IPS-18a (cell line): ENCODE measurements around the gene PRPF4.

Source experiments
- H3K27ac ChIP-seq: one replicate; pipeline ENCODE4 v1.5.1; 2013; ENCODE audit warnings: low read length
- H3K27me3 ChIP-seq: one replicate; pipeline ENCODE4 v1.6.1; 2013; ENCODE audit warnings: mild to moderate bottlenecking, low read length; ENCODE audit not compliant: control insufficient read depth, insufficient read depth
- H3K36me3 ChIP-seq: one replicate; pipeline ENCODE4 v1.6.1; 2013; ENCODE audit warnings: low read depth, low read length; ENCODE audit not compliant: control insufficient read depth
- H3K4me1 ChIP-seq: one replicate; pipeline ENCODE4 v1.6.1; 2013; ENCODE audit warnings: low read depth, low read length; ENCODE audit not compliant: control insufficient read depth
- H3K4me3 ChIP-seq: one replicate; pipeline ENCODE4 v1.5.1; 2013; ENCODE audit warnings: low read length
- H3K9ac ChIP-seq: one replicate; pipeline ENCODE4 v1.6.1; 2013; ENCODE audit warnings: mild to moderate bottlenecking, low read length, moderate library complexity
- H3K9me3 ChIP-seq: one replicate; pipeline ENCODE4 v1.6.1; 2013; ENCODE audit warnings: low read depth, low read length; ENCODE audit not compliant: control insufficient read depth

PRPF4 gene

GRCh38 chr9:113319054-113319453, 43.6 kb downstream of the PRPF4 start:
- H3K27me3 ChIP-seq, result no peaks in the 10 kb centered on the region
- H3K9me3 ChIP-seq, result no peaks in the 10 kb centered on the region
- H3K9ac ChIP-seq, result no peak overlapping the region
- H3K27ac ChIP-seq, result no peak overlapping the region
- H3K4me1 ChIP-seq, result no peaks in the 10 kb centered on the region
- H3K4me3 ChIP-seq, result no peak overlapping the region
- H3K36me3 ChIP-seq, result no peaks in the 10 kb centered on the region

GRCh38 chr9:113320051-113320450, 44.6 kb downstream of the PRPF4 start:
- Histone ChIP-seq H3K4me1 (no peaks in the 10 kb centered on the region), H3K27ac (no peak overlapping the region), H3K27me3 (no peaks in the 10 kb centered on the region), H3K36me3 (no peaks in the 10 kb centered on the region), H3K9me3 (no peaks in the 10 kb centered on the region), H3K4me3 (no peak overlapping the region), H3K9ac (no peak overlapping the region)

GRCh38 chr9:113322671-113323070, 47.2 kb downstream of the PRPF4 start:
- H3K9ac ChIP-seq, result no peak overlapping the region
- H3K4me1 ChIP-seq, result no peaks in the 10 kb centered on the region
- no peaks in the 10 kb centered on the region for H3K9me3 ChIP-seq
- no peaks in the 10 kb centered on the region for H3K27me3 ChIP-seq
- H3K27ac ChIP-seq, result no peak overlapping the region
- H3K4me3 ChIP-seq, result no peak overlapping the region
- H3K36me3 ChIP-seq, result no peaks in the 10 kb centered on the region

GRCh38 chr9:113326230-113326629, 50.8 kb downstream of the PRPF4 start:
- H3K27ac ChIP-seq, result no peak overlapping the region

DNA sequence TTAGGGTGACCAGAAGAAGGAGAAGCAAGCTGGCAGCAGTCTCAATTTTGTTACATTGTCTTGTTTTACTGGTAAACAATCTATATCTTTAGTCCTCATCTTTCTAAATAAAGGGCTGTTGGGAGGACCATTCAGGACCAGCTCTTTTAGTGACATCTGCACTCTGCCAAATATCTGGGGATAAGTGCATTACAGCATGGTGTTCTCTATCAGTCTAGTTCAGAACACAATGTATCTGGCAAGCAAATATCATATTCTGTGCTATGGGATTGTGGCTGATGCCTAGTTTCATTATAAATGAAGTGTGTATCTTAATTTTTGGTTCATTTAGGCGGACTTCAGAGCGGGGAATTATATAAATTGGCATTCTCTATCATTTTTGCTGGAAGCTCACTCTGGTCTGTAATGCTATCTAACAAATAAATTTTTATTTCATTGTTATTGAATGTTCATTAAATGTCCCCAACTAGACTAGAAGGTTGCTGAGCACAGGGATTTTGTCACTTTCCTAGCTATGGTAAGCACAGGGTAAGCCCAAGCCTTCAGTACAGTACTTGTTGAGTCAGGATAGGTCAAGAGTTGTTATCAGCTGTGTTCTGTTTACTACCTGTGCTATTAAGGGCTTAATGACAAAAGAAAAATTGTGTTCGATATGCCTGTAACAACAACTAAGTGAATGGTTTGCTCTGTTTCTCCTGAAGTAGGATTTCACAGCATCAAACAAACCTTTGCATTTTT, 52.8 kb downstream of the PRPF4 start:
- Histone ChIP-seq H3K9ac (no peak overlapping the region), H3K4me3 (no peak overlapping the region), H3K27ac (no peak overlapping the region), H3K36me3 (no peaks in the 10 kb centered on the region), H3K4me1 (no peaks in the 10 kb centered on the region), H3K27me3 (no peaks in the 10 kb centered on the region), H3K9me3 (no peaks in the 10 kb centered on the region)

More at GRCh38 chr9:113326230-113326629, 50.8 kb downstream of the PRPF4 start:
- no peaks in the 10 kb centered on the region for H3K36me3 ChIP-seq
- no peaks in the 10 kb centered on the region for H3K27me3 ChIP-seq
- no peaks in the 10 kb centered on the region for H3K4me1 ChIP-seq
- no peak overlapping the region for H3K4me3 ChIP-seq
- no peaks in the 10 kb centered on the region for H3K9me3 ChIP-seq
- H3K9ac ChIP-seq, result no peak overlapping the region

DNA sequence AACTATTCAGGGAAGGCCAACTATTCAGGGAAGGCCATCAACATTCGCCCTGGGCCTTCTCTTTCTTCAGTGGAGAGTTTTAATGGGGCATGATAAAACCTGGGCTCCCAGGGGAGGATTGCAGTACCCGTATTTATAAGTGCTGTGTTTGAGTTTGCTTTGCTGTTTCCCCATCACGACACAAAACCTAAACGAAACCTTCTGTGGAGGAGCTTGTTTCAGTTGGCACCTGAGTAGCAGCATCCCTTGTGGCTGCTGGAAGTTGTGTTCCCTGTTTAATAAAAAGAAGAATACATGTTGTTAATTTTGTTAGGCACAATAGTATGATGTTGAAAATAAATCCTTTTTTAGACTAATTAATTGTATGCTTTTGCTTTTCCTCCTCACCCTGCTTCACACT, 56.3 kb downstream of the PRPF4 start:
- Histone ChIP-seq H3K27me3 (no peaks in the 10 kb centered on the region), H3K4me3 (no peak overlapping the region), H3K9me3 (no peaks in the 10 kb centered on the region), H3K4me1 (no peaks in the 10 kb centered on the region), H3K36me3 (no peaks in the 10 kb centered on the region), H3K9ac (no peak overlapping the region), H3K27ac (no peak overlapping the region)

GRCh38 chr9:113337714-113338113, 62.3 kb downstream of the PRPF4 start:
- no peaks in the 10 kb centered on the region for H3K4me1 ChIP-seq
- no peak overlapping the region for H3K4me3 ChIP-seq
- H3K27ac ChIP-seq, result no peak overlapping the region
- peaks cover 13% of the 10 kb centered on the region for H3K27me3 ChIP-seq
- H3K9ac ChIP-seq, result no peak overlapping the region
- no peaks in the 10 kb centered on the region for H3K36me3 ChIP-seq
- H3K9me3 ChIP-seq, result no peaks in the 10 kb centered on the region

DNA sequence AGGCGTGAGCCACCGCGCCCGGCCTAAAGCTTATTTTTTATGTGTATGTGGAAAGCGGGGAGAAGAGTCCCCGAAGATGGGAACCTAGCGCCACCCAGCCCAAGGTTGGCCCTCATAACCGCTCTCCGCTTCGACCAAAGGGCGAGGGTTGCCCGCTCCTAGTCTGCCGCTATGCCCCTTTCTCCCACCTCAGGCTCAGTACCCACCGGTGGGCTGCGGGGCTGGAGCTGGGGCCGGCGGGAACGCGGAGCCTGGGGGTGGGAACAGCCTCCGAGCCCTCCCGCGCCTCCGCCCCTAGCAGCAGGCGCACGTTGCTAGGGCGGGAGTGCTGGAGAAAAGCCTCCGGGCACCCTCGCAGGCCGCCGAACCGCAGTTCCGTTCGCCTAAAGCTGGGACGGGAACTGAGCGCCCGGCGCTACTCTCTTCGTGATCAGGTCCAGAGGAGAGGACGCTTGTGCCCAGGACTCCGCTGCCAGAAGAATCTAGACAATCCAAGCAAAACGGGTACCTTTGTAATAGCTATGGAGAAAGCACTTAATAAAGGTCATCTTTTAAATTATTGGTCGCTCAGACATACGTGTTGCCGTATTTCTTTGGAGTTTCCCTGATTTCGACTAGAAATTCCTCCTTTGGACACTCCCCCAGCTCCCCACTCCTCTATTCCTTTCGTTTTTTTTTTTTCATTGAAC, 64.7 kb downstream of the PRPF4 start, which contains the start of gene WDR31:
WDR31 (minus strand) TSS at position 265 of the 689 bp plus-strand sequence. CDS start 8,253 bp downstream, outside the sequence.
- no peaks in the 10 kb centered on the region for H3K36me3 ChIP-seq
- no peaks in the 10 kb centered on the region for H3K9me3 ChIP-seq
- H3K9ac ChIP-seq, result peak within 1 kb of the TSS; percentile 73
- H3K27ac ChIP-seq, result no peak within 1 kb of the TSS
- peaks cover 13% of the 10 kb centered on the region for H3K27me3 ChIP-seq
- peak within 1 kb of the TSS; percentile 56 for H3K4me3 ChIP-seq
- no peaks in the 10 kb centered on the region for H3K4me1 ChIP-seq

DNA sequence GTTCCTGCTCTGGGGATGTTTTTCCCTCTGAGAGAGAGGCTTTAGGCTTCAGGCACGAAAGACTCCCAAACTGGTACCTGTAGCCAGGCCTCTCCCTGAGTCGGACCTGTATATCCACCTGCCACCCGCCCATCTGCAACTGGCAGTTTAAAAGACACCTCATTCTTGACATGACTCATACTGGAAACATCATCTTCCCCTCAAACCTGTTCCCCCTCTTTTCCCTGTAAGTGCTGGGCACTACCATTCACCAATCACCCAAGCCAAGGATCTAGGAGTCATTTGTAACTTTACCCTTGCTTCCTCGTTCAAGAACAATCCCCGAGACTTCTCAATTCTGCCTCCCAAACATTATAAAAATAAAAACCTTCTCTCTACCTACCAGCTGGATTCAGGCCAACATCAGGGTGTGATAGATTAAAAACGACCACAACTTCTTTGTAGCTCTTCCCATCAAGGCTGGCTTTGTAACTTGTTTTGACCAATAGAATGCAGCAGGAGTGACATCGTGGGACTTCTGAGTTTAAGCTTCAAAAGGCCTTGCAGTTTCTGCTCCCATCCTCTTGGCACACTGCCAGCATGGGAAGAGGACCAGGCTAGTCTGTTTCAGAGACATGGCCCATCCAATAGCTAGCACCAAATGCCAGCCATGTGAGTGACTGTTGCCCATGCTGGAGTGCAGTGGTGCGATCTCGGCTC, 66.4 kb downstream of the PRPF4 start:
- no peaks in the 10 kb centered on the region for H3K4me1 ChIP-seq
- H3K9me3 ChIP-seq, result no peaks in the 10 kb centered on the region
- H3K4me3 ChIP-seq, result no peak overlapping the region
- H3K9ac ChIP-seq, result no peak overlapping the region
- H3K27ac ChIP-seq, result no peak overlapping the region
- peaks cover 13% of the 10 kb centered on the region for H3K27me3 ChIP-seq
- H3K36me3 ChIP-seq, result no peaks in the 10 kb centered on the region
